H9 (cell line): ENCODE results near the gene AFAP1L1. TPM values are rescaled to one million over a fixed set of nuclear protein-coding genes. Genes with fewer than 3 reads are reported as not detected.
A peak's percentile ranks its signal among the peaks of the same experiment; 100 is the strongest.

Experiments used
- DNase-seq: peaks from one replicate; pipeline ENCODE4 v3.0.0-alpha.2; 2017
- H2AFZ ChIP-seq: one replicate; pipeline ENCODE4 v1.6.1; 2013; ENCODE audit warnings: mild to moderate bottlenecking, low read length, control low read depth, moderate library complexity
- H2AK5ac ChIP-seq: 2 replicates; pipeline ENCODE4 v1.6.1; 2013; ENCODE audit warnings: low read length, control low read depth, mixed read lengths; ENCODE audit not compliant: insufficient read length
- H2BK120ac ChIP-seq: one replicate; pipeline ENCODE4 v1.6.1; 2013; ENCODE audit warnings: low read depth, mild to moderate bottlenecking, low read length, control low read depth, inconsistent platforms; ENCODE audit not compliant: poor library complexity, severe bottlenecking
- H2BK12ac ChIP-seq: 2 replicates; pipeline ENCODE4 v1.6.1; 2013; ENCODE audit warnings: low read length, control low read depth, mixed read lengths, low read depth; ENCODE audit not compliant: insufficient read length
- H2BK15ac ChIP-seq: 2 replicates; pipeline ENCODE4 v1.6.1; 2013; ENCODE audit warnings: low read depth, low read length, control low read depth
- H2BK20ac ChIP-seq: one replicate; pipeline ENCODE4 v1.6.1; 2013; ENCODE audit warnings: low read depth, mild to moderate bottlenecking, low read length, control low read depth, inconsistent platforms; ENCODE audit not compliant: poor library complexity, severe bottlenecking
- H2BK5ac ChIP-seq: 2 replicates; pipeline ENCODE4 v1.6.1; 2013; ENCODE audit warnings: low read length, control low read depth, mixed read lengths; ENCODE audit not compliant: insufficient read length
- H3K14ac ChIP-seq: 2 replicates; pipeline ENCODE4 v1.6.1; 2013; ENCODE audit warnings: low read length, control low read depth; ENCODE audit not compliant: insufficient read depth
- H3K18ac ChIP-seq: 2 replicates; pipeline ENCODE4 v1.6.1; 2013; ENCODE audit warnings: low read depth, mild to moderate bottlenecking, mixed read lengths, low read length, control low read depth; ENCODE audit not compliant: insufficient read length
- H3K23ac ChIP-seq: 2 replicates; pipeline ENCODE4 v1.6.1; 2013; ENCODE audit warnings: low read length, control low read depth, mixed read lengths, low read depth; ENCODE audit not compliant: insufficient read length
- H3K23me2 ChIP-seq: 2 replicates; pipeline ENCODE4 v1.6.1; 2013; ENCODE audit warnings: low read depth, mild to moderate bottlenecking, mixed read lengths, low read length, control low read depth; ENCODE audit not compliant: insufficient read length, poor library complexity, severe bottlenecking
- H3K27ac ChIP-seq: 2 replicates; pipeline ENCODE4 v1.5.1; 2013; ENCODE audit warnings: low read length, control low read depth, mixed read lengths, low read depth; ENCODE audit not compliant: insufficient read length
- H3K27me3 ChIP-seq: 2 replicates; pipeline ENCODE4 v1.6.1; 2013; ENCODE audit warnings: low read length, control low read depth, inconsistent platforms; ENCODE audit not compliant: insufficient read depth
- H3K4ac ChIP-seq: 2 replicates; pipeline ENCODE4 v1.6.1; 2013; ENCODE audit warnings: low read depth, mild to moderate bottlenecking, control low read depth, inconsistent platforms, low read length, moderate library complexity
- H3K4me1 ChIP-seq: 2 replicates; pipeline ENCODE4 v1.6.1; 2013; ENCODE audit warnings: low read length, control low read depth, inconsistent platforms; ENCODE audit not compliant: insufficient read depth
- H3K4me2 ChIP-seq: 2 replicates; pipeline ENCODE4 v1.6.1; 2013; ENCODE audit warnings: low read length, control low read depth, mixed read lengths; ENCODE audit not compliant: insufficient read length, insufficient read depth
- H3K56ac ChIP-seq: 2 replicates; pipeline ENCODE4 v1.6.1; 2013; ENCODE audit warnings: low read depth, mild to moderate bottlenecking, mixed read lengths, low read length, control low read depth; ENCODE audit not compliant: insufficient read length
- H3K79me1 ChIP-seq: 2 replicates; pipeline ENCODE4 v1.6.1; 2013; ENCODE audit warnings: low read depth, mild to moderate bottlenecking, moderate library complexity, low read length, control low read depth, inconsistent platforms; ENCODE audit not compliant: insufficient read depth, poor library complexity, severe bottlenecking
- H3K79me2 ChIP-seq: 2 replicates; pipeline ENCODE4 v1.6.1; 2013; ENCODE audit warnings: low read length, control low read depth, inconsistent platforms; ENCODE audit not compliant: insufficient read depth
- H3K9ac ChIP-seq: 2 replicates; pipeline ENCODE4 v1.6.1; 2013; ENCODE audit warnings: low read length, control low read depth, mixed read lengths; ENCODE audit not compliant: insufficient read length; ENCODE audit errors: extremely low read depth
- H3K9me3 ChIP-seq: one replicate; pipeline ENCODE4 v1.6.1; 2013; ENCODE audit warnings: low read depth, low read length, inconsistent platforms; ENCODE audit not compliant: control insufficient read depth
- H3T11ph ChIP-seq: one replicate; pipeline ENCODE4 v1.6.1; 2013; ENCODE audit warnings: mild to moderate bottlenecking, low read length, control low read depth, inconsistent platforms
- H4K20me1 ChIP-seq: one replicate; pipeline ENCODE4 v1.6.1; 2013; ENCODE audit not compliant: control insufficient read depth, insufficient read length, insufficient read depth
- H4K5ac ChIP-seq: 2 replicates; pipeline ENCODE4 v1.6.1; 2013; ENCODE audit warnings: low read depth, mild to moderate bottlenecking, mixed read lengths, low read length, control low read depth; ENCODE audit not compliant: insufficient read length
- H4K8ac ChIP-seq: replicated peaks from 2 replicates; pipeline ENCODE4 v1.6.1; 2013; ENCODE audit warnings: low read length, control low read depth, mixed read lengths, low read depth; ENCODE audit not compliant: insufficient read length
- H4K91ac ChIP-seq: 2 replicates; pipeline ENCODE4 v1.6.1; 2013; ENCODE audit warnings: low read depth, mild to moderate bottlenecking, moderate library complexity, mixed read lengths, low read length, control low read depth; ENCODE audit not compliant: insufficient read length
- H3K27ac Mint-ChIP-seq, 3 experiments: 2 replicates in 2 of 3; 3 replicates in 1 of 3; pipeline ENCODE4 v1.8.0; 2020 to 2021; ENCODE audit warnings: mixed read lengths in 3 of 3, mild to moderate bottlenecking in 1 of 3, moderate library complexity in 1 of 3
- H3K27me3 Mint-ChIP-seq: 2 replicates; pipeline ENCODE4 v1.8.0; 2021; ENCODE audit warnings: low read depth, mild to moderate bottlenecking, moderate library complexity, mixed read lengths
- H3K36me3 Mint-ChIP-seq, 3 experiments: 2 replicates in 2 of 3; 3 replicates in 1 of 3; pipeline ENCODE4 v1.8.0; 2020 to 2021; ENCODE audit warnings: low read depth in 3 of 3, mixed read lengths in 3 of 3; ENCODE audit not compliant: insufficient read depth in 1 of 3
- H3K4me1 Mint-ChIP-seq, 2 experiments: 2 replicates each; pipeline ENCODE4 v1.8.0; 2020; ENCODE audit warnings: mixed read lengths in 2 of 2
- H3K4me3 Mint-ChIP-seq, 2 experiments: 2 replicates in 1 of 2; 3 replicates in 1 of 2; pipeline ENCODE4 v1.8.0; 2020 to 2021; ENCODE audit warnings: mild to moderate bottlenecking in 2 of 2, mixed read lengths in 2 of 2, moderate library complexity in 1 of 2
- H3K9me3 Mint-ChIP-seq, 2 experiments: 2 replicates in 1 of 2; 3 replicates in 1 of 2; pipeline ENCODE4 v1.8.0; 2020; ENCODE audit warnings: mild to moderate bottlenecking in 2 of 2, mixed read lengths in 2 of 2, moderate library complexity in 1 of 2
- CTCF ChIP-seq: fragments of 200-600 bp; sonication (generic); conservative IDR thresholded peaks from 3 replicates; pipeline ENCODE4 v1.8.0; 2021; ENCODE audit warnings: antibody characterized with exemption, mild to moderate bottlenecking
- WGBS: extraction: QIAGEN DNeasy Blood & Tissue Kit; methylation state at CpG from one replicate; pipeline ENCODE4 v1.1.7; 2013; ENCODE audit warnings: missing lambda C conversion rate, low lambda C conversion rate, mixed read lengths; ENCODE audit not compliant: insufficient read length; ENCODE audit errors: extremely low coverage; 5-methylcytosine and 5-hydroxymethylcytosine counted together
- total RNA-seq: library from RNA; stranded (reverse); gene quantifications from 2 replicates; pipeline ENCODE4 v1.2.1, GENCODE V29; 2021

AFAP1L1 gene
- total RNA-seq, 1 experiment from 2014 or later: 1.8 TPM

- H3K36me3 Mint-ChIP-seq: peaks cover 24 to 40% (median 40%) of the 10 kb centered on the region in 3 experiments; a peak in 6 of 7 replicates
- no peak overlapping the region for H2BK15ac ChIP-seq
- no peak for TF ChIP-seq CTCF
- no peak overlapping the region for H3K27ac ChIP-seq
- H4K20me1 ChIP-seq: no peaks in the 10 kb centered on the region
- H3K27me3 Mint-ChIP-seq: peaks cover 11% of the 10 kb centered on the region
- H2AFZ ChIP-seq: no peak overlapping the region
- peak overlapping the region; percentile 67 for H3K4me2 ChIP-seq
- H3K79me1 ChIP-seq: peaks cover 4% of the 10 kb centered on the region
- H3K9me3 ChIP-seq: no peaks in the 10 kb centered on the region
- no peak overlapping the region for H2BK20ac ChIP-seq
- H3K18ac ChIP-seq: peak overlapping the region; percentile 91
- no peak overlapping the region for H2BK120ac ChIP-seq
- no peak overlapping the region for H2BK5ac ChIP-seq
- peaks cover 9 to 17% of the 10 kb centered on the region in 2 experiments for H3K4me1 Mint-ChIP-seq
- H3K79me2 ChIP-seq: peaks cover 7% of the 10 kb centered on the region; the same call in 1 of the 2 replicates
- H3K4me1 ChIP-seq: no peaks in the 10 kb centered on the region
- H3K27me3 ChIP-seq: no peaks in the 10 kb centered on the region
- H4K5ac ChIP-seq: no peak overlapping the region
- no peak overlapping the region for H3K4ac ChIP-seq
- no CpG with 5 or more reads among the region's 11 CpGs for WGBS
- peak overlapping the region; percentile 91 to 96 for H3K4me3 Mint-ChIP-seq
- no peak overlapping the region for H2BK12ac ChIP-seq
- H3K14ac ChIP-seq: peak overlapping the region; percentile 87
- peaks cover 13% of the 10 kb centered on the region for H3K23me2 ChIP-seq
- no peak overlapping the region for H2AK5ac ChIP-seq
- H3K23ac ChIP-seq: no peak overlapping the region
- no peaks in the 10 kb centered on the region for H3K9me3 Mint-ChIP-seq
- H4K8ac ChIP-seq: no peak overlapping the region
- no peak overlapping the region for H3K56ac ChIP-seq
- peak overlapping the region; percentile 64 for H3K9ac ChIP-seq
- H3T11ph ChIP-seq: no peak overlapping the region
- H4K91ac ChIP-seq: no peak overlapping the region
- no peak for DNase-seq
- peak overlapping the region; percentile 87 to 96 (median 93); a peak in 6 of 7 replicates for H3K27ac Mint-ChIP-seq
Observed at GRCh38 chr5:149345892-149346222, 74.2 kb downstream of the AFAP1L1 start.
